Astrocyte of the cerebellum (primary cell): Measurements from ENCODE around the gene EIF2S2.

Experiments
- DNase-seq: peaks from one replicate; pipeline ENCODE4 v3.0.0-alpha.2; 2011; ENCODE audit warnings: low read depth
- H3K4me3 ChIP-seq: 2 replicates; pipeline ENCODE4 v1.5.1; 2011; ENCODE audit warnings: mild to moderate bottlenecking, low read depth, low read length, moderate library complexity
- in situ Hi-C: cut with HindIII; loops from 2 replicates; pipeline ENCODE4 v1.10.0; 2017; ENCODE audit warnings: low sequenced_read_pairs
- TF ChIP-seq, protein P1 (sequence below): IDR thresholded peaks from 2 replicates; pipeline ENCODE4 v1.5.1; 2012; ENCODE audit warnings: low read length, low read depth, moderate library complexity, mild to moderate bottlenecking; ENCODE audit errors: missing control alignments

EIF2S2 gene

DNA sequence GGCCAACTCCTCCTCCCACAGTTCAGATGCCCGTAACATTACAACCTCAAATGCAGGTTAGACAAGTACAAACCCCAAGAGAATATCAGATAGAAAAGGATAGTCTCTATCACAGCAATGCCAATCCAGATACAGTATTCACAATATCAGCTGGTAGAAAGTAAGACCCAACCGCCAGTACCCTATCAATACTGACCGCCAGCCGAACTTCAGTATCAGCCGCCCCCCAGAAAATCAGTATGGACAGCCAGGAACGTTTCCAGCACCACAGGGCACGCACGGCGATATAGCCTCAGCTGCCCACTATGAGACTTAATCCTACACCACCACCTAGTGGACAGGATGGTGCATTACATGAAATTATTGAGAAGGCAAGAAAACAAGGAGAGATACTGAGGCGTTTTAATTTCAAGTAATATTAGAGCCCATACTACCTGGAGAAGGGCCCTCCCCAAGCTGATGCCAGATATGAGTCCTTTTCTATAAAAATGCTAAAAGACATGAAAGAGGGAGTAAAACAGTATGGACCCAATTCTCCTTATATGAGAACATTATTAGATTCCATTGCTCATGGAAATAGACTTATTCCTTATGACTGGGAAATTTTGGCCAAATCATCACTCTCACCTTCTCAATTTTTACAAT, 17.6 kb upstream of the EIF2S2 start:
- TF ChIP-seq, protein P1, sequence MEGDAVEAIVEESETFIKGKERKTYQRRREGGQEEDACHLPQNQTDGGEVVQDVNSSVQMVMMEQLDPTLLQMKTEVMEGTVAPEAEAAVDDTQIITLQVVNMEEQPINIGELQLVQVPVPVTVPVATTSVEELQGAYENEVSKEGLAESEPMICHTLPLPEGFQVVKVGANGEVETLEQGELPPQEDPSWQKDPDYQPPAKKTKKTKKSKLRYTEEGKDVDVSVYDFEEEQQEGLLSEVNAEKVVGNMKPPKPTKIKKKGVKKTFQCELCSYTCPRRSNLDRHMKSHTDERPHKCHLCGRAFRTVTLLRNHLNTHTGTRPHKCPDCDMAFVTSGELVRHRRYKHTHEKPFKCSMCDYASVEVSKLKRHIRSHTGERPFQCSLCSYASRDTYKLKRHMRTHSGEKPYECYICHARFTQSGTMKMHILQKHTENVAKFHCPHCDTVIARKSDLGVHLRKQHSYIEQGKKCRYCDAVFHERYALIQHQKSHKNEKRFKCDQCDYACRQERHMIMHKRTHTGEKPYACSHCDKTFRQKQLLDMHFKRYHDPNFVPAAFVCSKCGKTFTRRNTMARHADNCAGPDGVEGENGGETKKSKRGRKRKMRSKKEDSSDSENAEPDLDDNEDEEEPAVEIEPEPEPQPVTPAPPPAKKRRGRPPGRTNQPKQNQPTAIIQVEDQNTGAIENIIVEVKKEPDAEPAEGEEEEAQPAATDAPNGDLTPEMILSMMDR = peak; percentile 69
- H3K4me3 ChIP-seq = no peak overlapping the region
- in situ Hi-C loops = no loop called here
- peak; percentile 60 for DNase-seq

DNA sequence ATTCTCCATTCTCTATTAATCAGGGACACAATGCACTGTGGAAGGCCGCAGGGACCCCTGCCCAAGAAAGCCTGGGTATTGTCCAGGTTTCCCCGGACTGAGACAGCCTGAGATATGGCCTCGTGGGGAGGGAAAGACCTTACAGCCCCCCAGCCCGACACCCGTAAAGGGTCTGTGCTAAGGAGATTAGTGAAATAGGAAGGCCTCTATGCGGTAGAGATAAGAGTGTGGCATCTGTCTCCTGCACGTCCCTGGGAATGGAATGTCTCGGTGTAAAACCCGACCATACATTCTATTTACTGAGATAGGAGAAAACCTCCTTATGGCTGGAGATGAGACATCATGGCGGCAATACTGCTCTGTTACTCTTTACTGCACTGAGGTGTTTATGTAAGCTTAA, 15.7 kb upstream of the EIF2S2 start:
- in situ Hi-C loops = no loop called here
- TF ChIP-seq, protein P1 = no peak
- DNase-seq = no peak
- H3K4me3 ChIP-seq = no peak overlapping the region

DNA sequence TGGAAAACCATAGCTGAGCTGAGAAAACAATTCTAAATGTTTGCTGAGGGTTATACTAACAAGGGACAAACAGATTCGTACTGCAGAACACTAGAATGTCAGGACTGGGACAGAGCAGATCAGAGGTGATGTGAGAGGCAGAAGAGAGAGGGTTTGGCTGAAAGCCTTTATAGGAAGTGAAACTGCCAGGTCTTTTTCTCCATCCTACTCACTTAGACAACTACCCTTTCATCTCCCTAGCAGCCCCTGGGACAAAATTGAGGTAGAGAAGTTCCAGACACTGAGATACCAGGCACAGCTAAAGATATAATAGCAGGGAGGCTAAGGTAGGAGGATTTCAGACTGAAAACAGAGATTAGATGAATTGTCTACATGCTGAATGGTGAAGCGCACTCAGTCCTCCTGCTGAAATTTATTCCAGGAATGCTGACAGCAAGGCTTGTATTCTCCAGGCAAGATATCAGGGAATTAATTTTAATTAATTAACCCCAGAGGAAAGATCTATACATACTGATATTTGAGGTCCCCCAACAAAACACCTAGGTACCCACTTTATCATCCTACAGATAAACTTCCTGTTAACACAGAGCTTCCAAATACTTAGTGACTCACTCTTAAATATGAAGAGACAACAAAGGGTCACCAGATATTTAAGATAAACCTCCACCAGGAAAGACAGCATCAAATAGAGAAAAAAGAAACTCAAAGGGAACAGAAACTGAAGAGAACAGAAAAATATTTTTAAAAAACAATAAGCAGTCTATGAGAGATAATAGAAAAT, 12.6 kb upstream of the EIF2S2 start:
- in situ Hi-C loops = no loop called here
- TF ChIP-seq, protein P1 = no peak
- DNase-seq = no peak
- H3K4me3 ChIP-seq = no peak overlapping the region

DNA sequence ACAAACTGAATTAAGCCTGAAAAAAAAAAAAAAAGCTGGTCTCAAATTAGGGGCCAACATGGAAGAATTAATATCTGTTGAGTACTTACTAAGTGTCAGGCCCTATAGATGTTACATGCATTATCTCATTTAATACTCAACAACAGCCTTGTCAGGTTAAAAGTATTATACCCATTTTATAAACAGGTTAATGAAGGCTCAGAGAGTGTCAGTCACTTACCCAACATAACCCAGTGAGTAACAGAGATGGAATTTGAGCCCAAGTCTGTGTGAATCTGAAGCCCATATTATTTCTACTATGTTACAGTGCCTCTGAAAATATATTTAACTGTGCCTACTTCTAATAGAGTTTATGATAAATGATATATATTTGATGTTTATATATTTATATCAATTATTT, 11.3 kb upstream of the EIF2S2 start:
- no peak for DNase-seq
- in situ Hi-C loops = no loop called here
- H3K4me3 ChIP-seq = no peak overlapping the region
- TF ChIP-seq, protein P1 = no peak

DNA sequence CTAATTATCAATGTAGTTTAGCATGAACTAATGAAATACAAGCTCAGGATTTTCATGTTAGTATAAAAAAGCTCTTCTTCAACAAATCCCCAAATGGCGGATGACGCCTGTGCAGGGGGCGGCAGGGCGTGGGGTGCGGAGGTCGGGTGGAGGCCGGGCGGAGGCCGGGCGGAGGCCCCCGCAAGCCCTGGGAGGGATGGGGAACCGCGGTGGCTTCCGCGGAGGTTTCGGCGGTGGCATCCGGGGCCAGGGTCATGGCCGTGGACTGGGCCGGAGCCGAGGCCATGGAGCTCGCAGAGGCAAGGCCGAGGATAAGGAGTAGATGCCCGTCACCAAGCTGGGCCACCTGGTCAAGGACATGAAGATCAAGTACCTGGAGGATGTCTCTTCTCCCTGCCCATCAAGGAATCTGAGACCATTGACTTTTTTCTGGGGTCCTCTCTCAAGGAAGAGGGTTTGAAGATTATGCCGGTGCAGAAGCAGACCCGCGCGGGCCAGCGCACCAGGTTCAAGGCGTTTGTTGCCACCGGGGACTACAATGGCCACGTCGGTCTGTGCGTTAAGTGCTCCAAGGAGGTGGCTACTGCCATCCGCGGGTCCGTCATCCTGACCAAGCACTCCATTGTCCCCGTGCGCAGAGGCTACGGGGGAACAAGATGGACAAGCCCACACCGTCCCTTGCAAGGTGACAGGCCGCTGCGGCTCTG, 10.4 kb upstream of the EIF2S2 start:
- no peak for DNase-seq
- in situ Hi-C loops = no loop called here

DNA sequence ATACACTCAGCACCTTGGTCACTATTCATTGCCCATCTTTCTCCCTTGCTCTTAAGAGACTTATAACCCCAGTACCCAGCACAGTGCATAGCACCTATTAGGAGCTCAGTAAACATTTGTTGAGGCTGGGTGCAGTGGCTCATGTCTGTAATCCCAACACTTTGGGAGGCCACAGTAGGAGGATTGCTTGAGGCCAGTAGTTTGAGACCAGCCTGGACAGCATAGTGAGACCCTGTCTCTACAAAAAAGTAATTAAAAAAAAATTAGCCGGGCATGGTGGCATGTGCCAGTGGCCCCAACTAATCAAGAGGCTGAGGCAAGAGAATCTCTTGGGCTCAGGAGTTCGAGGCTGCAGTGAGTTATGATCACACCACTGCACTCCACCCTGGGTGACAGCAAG, 8.2 kb upstream of the EIF2S2 start:
- TF ChIP-seq, protein P1 = no peak
- H3K4me3 ChIP-seq = no peak overlapping the region
- no peak for DNase-seq
- in situ Hi-C loops = no loop called here

More for the DNA sequence above, 10.4 kb upstream of the EIF2S2 start:
- TF ChIP-seq, protein P1 = no peak
- no peak overlapping the region for H3K4me3 ChIP-seq
